ENCODE results near the gene C5orf63. TPM values are rescaled to one million over a fixed set of nuclear protein-coding genes. Genes with fewer than 3 reads are reported as not detected.

Gene C5orf63
- total RNA-seq, 2 experiments from 2014 or later, result 6.4 to 6.5 TPM

GRCh38 chr5:127089191-127089590 is 15.9 kb upstream of the C5orf63 start:
- ChIA-PET CTCF (no interaction called here), POLR2A (no interaction called here)
- Mint-ChIP-seq H3K9me3 (ENCODE audit: insufficient read depth) (no peaks in the 10 kb centered on the region), H3K4me3 (no peak overlapping the region), H3K27ac (no peak overlapping the region), H3K27me3 (ENCODE audit: low read depth) (no peaks in the 10 kb centered on the region), H3K4me1 (ENCODE audit: low read depth) (peaks cover 6% of the 10 kb centered on the region), H3K36me3 (ENCODE audit: low read depth) (no peaks in the 10 kb centered on the region)
- ATAC-seq (no peak), DNase-seq (no peak)

- Mint-ChIP-seq H3K4me3 (no peak overlapping the region), H3K9me3 (ENCODE audit: insufficient read depth) (no peaks in the 10 kb centered on the region)
- POLR2A ChIA-PET, result no interaction called here
Observed at GRCh38 chr5:127088251-127088650, 14.9 kb upstream of the C5orf63 start.

GRCh38 chr5:127086589-127086988 is 13.3 kb upstream of the C5orf63 start:
- H3K9me3 Mint-ChIP-seq (ENCODE audit: insufficient read depth), result no peaks in the 10 kb centered on the region
- H3K36me3 Mint-ChIP-seq (ENCODE audit: low read depth), result no peaks in the 10 kb centered on the region
- POLR2A ChIA-PET, result no interaction called here
- no peaks in the 10 kb centered on the region for H3K27me3 Mint-ChIP-seq (ENCODE audit: low read depth)
- CTCF ChIA-PET, result no interaction called here
- no peak overlapping the region for H3K4me3 Mint-ChIP-seq
- ATAC-seq, result no peak
- H3K4me1 Mint-ChIP-seq (ENCODE audit: low read depth), result peaks cover 6% of the 10 kb centered on the region
- no peak overlapping the region for H3K27ac Mint-ChIP-seq
- DNase-seq, result no peak

More at GRCh38 chr5:127088251-127088650, 14.9 kb upstream of the C5orf63 start:
- H3K4me1 Mint-ChIP-seq (ENCODE audit: low read depth), result peaks cover 6% of the 10 kb centered on the region
- DNase-seq (no peak), ATAC-seq (no peak)
- no peaks in the 10 kb centered on the region for H3K36me3 Mint-ChIP-seq (ENCODE audit: low read depth)
- no peak overlapping the region for H3K27ac Mint-ChIP-seq
- no peaks in the 10 kb centered on the region for H3K27me3 Mint-ChIP-seq (ENCODE audit: low read depth)
- CTCF ChIA-PET, result no interaction called here

- Mint-ChIP-seq H3K4me1 (ENCODE audit: low read depth) (peaks cover 6% of the 10 kb centered on the region), H3K9me3 (ENCODE audit: insufficient read depth) (no peaks in the 10 kb centered on the region), H3K27me3 (ENCODE audit: low read depth) (peaks cover 3% of the 10 kb centered on the region), H3K36me3 (ENCODE audit: low read depth) (no peaks in the 10 kb centered on the region), H3K27ac (no peak overlapping the region), H3K4me3 (no peak overlapping the region)
- ChIA-PET POLR2A (no interaction called here), CTCF (interaction anchor here (1.3 kb wide), 1 partner anchor 9 kb away, joined by 3 read pairs; no protein-coding TSS in a partner anchor)
- ATAC-seq (no peak), DNase-seq (no peak)
Observed at GRCh38 chr5:127085796-127086195, 12.5 kb upstream of the C5orf63 start.

- Mint-ChIP-seq H3K27me3 (ENCODE audit: low read depth) (peaks cover 6% of the 10 kb centered on the region), H3K9me3 (ENCODE audit: insufficient read depth) (no peaks in the 10 kb centered on the region), H3K27ac (no peak overlapping the region), H3K4me3 (no peak overlapping the region), H3K36me3 (ENCODE audit: low read depth) (no peaks in the 10 kb centered on the region), H3K4me1 (ENCODE audit: low read depth) (peaks cover 6% of the 10 kb centered on the region)
- ChIA-PET POLR2A (no interaction called here), CTCF (interaction anchor here (1.3 kb wide), 1 partner anchor 10 kb away, joined by 3 read pairs; no protein-coding TSS in a partner anchor)
- ATAC-seq (no peak), DNase-seq (no peak)
Observed at GRCh38 chr5:127085371-127085770, 12.1 kb upstream of the C5orf63 start.

- no peaks in the 10 kb centered on the region for H3K9me3 Mint-ChIP-seq (ENCODE audit: insufficient read depth)
- H3K27me3 Mint-ChIP-seq (ENCODE audit: low read depth), result peaks cover 9% of the 10 kb centered on the region
- no peak for ATAC-seq
- POLR2A ChIA-PET, result no interaction called here
- DNase-seq, result no peak
- CTCF ChIA-PET, result interaction anchor here (1.3 kb wide), 1 partner anchor 11 kb away, joined by 3 read pairs; no protein-coding TSS in a partner anchor
- H3K36me3 Mint-ChIP-seq (ENCODE audit: low read depth), result no peaks in the 10 kb centered on the region
- no peak overlapping the region for H3K27ac Mint-ChIP-seq
- H3K4me1 Mint-ChIP-seq (ENCODE audit: low read depth), result peaks cover 6% of the 10 kb centered on the region
- no peak overlapping the region for H3K4me3 Mint-ChIP-seq
Observed at GRCh38 chr5:127084656-127085055, 11.4 kb upstream of the C5orf63 start.

- Mint-ChIP-seq H3K27ac (no peak overlapping the region), H3K4me1 (ENCODE audit: low read depth) (no peaks in the 10 kb centered on the region), H3K9me3 (ENCODE audit: insufficient read depth) (no peaks in the 10 kb centered on the region), H3K27me3 (ENCODE audit: low read depth) (peaks cover 9% of the 10 kb centered on the region), H3K36me3 (ENCODE audit: low read depth) (no peaks in the 10 kb centered on the region), H3K4me3 (no peak overlapping the region)
- CTCF ChIA-PET, result no interaction called here
- no peak for DNase-seq
- POLR2A ChIA-PET, result no interaction called here
- no peak for ATAC-seq
Observed at GRCh38 chr5:127083711-127084110, 10.4 kb upstream of the C5orf63 start.

- DNase-seq (no peak), ATAC-seq (no peak)
- Mint-ChIP-seq H3K27ac (no peak overlapping the region), H3K9me3 (ENCODE audit: insufficient read depth) (no peaks in the 10 kb centered on the region), H3K36me3 (ENCODE audit: low read depth) (no peaks in the 10 kb centered on the region), H3K4me1 (ENCODE audit: low read depth) (no peaks in the 10 kb centered on the region), H3K27me3 (ENCODE audit: low read depth) (peaks cover 11% of the 10 kb centered on the region), H3K4me3 (no peak overlapping the region)
- POLR2A ChIA-PET, result no interaction called here
- CTCF ChIA-PET, result interaction anchor here (1.0 kb wide), 1 partner anchor 10 kb away, joined by 4 read pairs; no protein-coding TSS in a partner anchor
Observed at GRCh38 chr5:127079994-127080491, 6.7 kb upstream of the C5orf63 start.

GRCh38 chr5:127077366-127077765 is 4.1 kb upstream of the C5orf63 start:
- peaks cover 10% of the 10 kb centered on the region for H3K4me1 Mint-ChIP-seq (ENCODE audit: low read depth)

GRCh38 chr5:127076315-127077129 is 3.2 kb upstream of the C5orf63 start:
- DNase-seq (no peak), ATAC-seq (no peak)
- CTCF ChIA-PET, result no interaction called here
- Mint-ChIP-seq H3K4me1 (ENCODE audit: low read depth) (peaks cover 12% of the 10 kb centered on the region), H3K9me3 (ENCODE audit: insufficient read depth) (peaks cover 4% of the 10 kb centered on the region), H3K27me3 (ENCODE audit: low read depth) (peaks cover 11% of the 10 kb centered on the region), H3K4me3 (no peak overlapping the region), H3K36me3 (ENCODE audit: low read depth) (no peaks in the 10 kb centered on the region), H3K27ac (no peak overlapping the region)
- POLR2A ChIA-PET, result no interaction called here

More at GRCh38 chr5:127077366-127077765, 4.1 kb upstream of the C5orf63 start:
- Mint-ChIP-seq H3K4me3 (no peak overlapping the region), H3K27ac (no peak overlapping the region), H3K36me3 (ENCODE audit: low read depth) (no peaks in the 10 kb centered on the region), H3K27me3 (ENCODE audit: low read depth) (peaks cover 11% of the 10 kb centered on the region), H3K9me3 (ENCODE audit: insufficient read depth) (peaks cover 4% of the 10 kb centered on the region)
- ATAC-seq (no peak), DNase-seq (no peak)
- ChIA-PET CTCF (no interaction called here), POLR2A (no interaction called here)

- ATAC-seq (no peak), DNase-seq (no peak)
- no peak overlapping the region for H3K27ac Mint-ChIP-seq
- POLR2A ChIA-PET, result interaction anchor here (0.7 kb wide), 1 partner anchor 312 kb away, joined by 3 read pairs; no protein-coding TSS in a partner anchor
- H3K36me3 Mint-ChIP-seq (ENCODE audit: low read depth), result peaks cover 6% of the 10 kb centered on the region
- no peak overlapping the region for H3K4me3 Mint-ChIP-seq
- CTCF ChIA-PET, result interaction anchor here (0.9 to 1.4 kb wide), 2 partner anchors 15 to 221 kb away, joined by 3 read pairs; no protein-coding TSS in a partner anchor
- H3K27me3 Mint-ChIP-seq (ENCODE audit: low read depth), result peaks cover 2% of the 10 kb centered on the region
- peaks cover 4% of the 10 kb centered on the region for H3K9me3 Mint-ChIP-seq (ENCODE audit: insufficient read depth)
- peaks cover 12% of the 10 kb centered on the region for H3K4me1 Mint-ChIP-seq (ENCODE audit: low read depth)
Observed at GRCh38 chr5:127074466-127074865, 1.2 kb upstream of the C5orf63 start.

GRCh38 chr5:127070243-127070642 is 3.1 kb downstream of the C5orf63 start:
- Mint-ChIP-seq H3K4me1 (ENCODE audit: low read depth) (peaks cover 12% of the 10 kb centered on the region), H3K9me3 (ENCODE audit: insufficient read depth) (peaks cover 4% of the 10 kb centered on the region), H3K27ac (no peak overlapping the region), H3K4me3 (no peak overlapping the region), H3K27me3 (ENCODE audit: low read depth) (no peaks in the 10 kb centered on the region), H3K36me3 (ENCODE audit: low read depth) (peaks cover 14% of the 10 kb centered on the region)
- ATAC-seq, result no peak
- no peak for DNase-seq
- ChIA-PET POLR2A (no interaction called here), CTCF (interaction anchor here (0.9 to 1.1 kb wide), 2 partner anchors 10 to 41 kb away, joined by 3 to 4 read pairs; no protein-coding TSS in a partner anchor)
